GM12864 (cell line): ENCODE measurements around the gene ZNF346.

Experiments
- DNase-seq: peaks from one replicate; pipeline ENCODE4 v3.0.0-alpha.2; 2011; ENCODE audit warnings: low read depth
- H3K4me3 ChIP-seq: 2 replicates; pipeline ENCODE4 v1.5.1; 2011; ENCODE audit warnings: mild to moderate bottlenecking, low read depth, low read length, control low read depth
- CTCF ChIP-seq: IDR thresholded peaks from 2 replicates; pipeline ENCODE4 v1.5.1; 2011; ENCODE audit warnings: low read depth, mild to moderate bottlenecking, moderate library complexity, low read length, control low read depth, inconsistent platforms; ENCODE audit errors: missing control alignments

Gene ZNF346

GRCh38 chr5:177117441-177118045 lies 95.0 kb downstream of the ZNF346 start:
- no peak for DNase-seq
- no peak overlapping the region for H3K4me3 ChIP-seq
- no peak for TF ChIP-seq CTCF

GRCh38 chr5:177122566-177122965 lies 100.1 kb downstream of the ZNF346 start:
- no peak overlapping the region for H3K4me3 ChIP-seq
- no peak for DNase-seq
- no peak for TF ChIP-seq CTCF

- DNase-seq = no peak
- TF ChIP-seq CTCF = no peak
- H3K4me3 ChIP-seq = no peak overlapping the region; the same call in 1 of the 2 replicates
These were observed 101.4 kb downstream of the ZNF346 start for GRCh38 chr5:177123789-177124485.

GRCh38 chr5:177124486-177124991 lies 102.0 kb downstream of the ZNF346 start:
- peak; percentile 60 for DNase-seq
- TF ChIP-seq CTCF = no peak
- no peak overlapping the region; the same call in 1 of the 2 replicates for H3K4me3 ChIP-seq

GRCh38 chr5:177126771-177127170 lies 104.3 kb downstream of the ZNF346 start:
- no peak overlapping the region for H3K4me3 ChIP-seq
- no peak for TF ChIP-seq CTCF
- DNase-seq = no peak

- DNase-seq = no peak
- no peak for TF ChIP-seq CTCF
- H3K4me3 ChIP-seq = no peak overlapping the region
These were observed 106.1 kb downstream of the ZNF346 start for GRCh38 chr5:177128551-177128981.
